Type B pancreatic cell (in vitro differentiated cells): ENCODE results near the gene RBM19. TPM values are rescaled to one million over a fixed set of nuclear protein-coding genes. Genes with fewer than 3 reads are reported as not detected.

Experiments used
- DNase-seq: peaks from one replicate; pipeline ENCODE4 v3.0.0; 2021; ENCODE audit warnings: mixed read lengths; ENCODE audit not compliant: unreplicated experiment; ENCODE audit errors: extremely low spot score
- H3K27ac Mint-ChIP-seq: 2 replicates; pipeline ENCODE4 v1.8.0; 2021; ENCODE audit warnings: mild to moderate bottlenecking, mixed read lengths
- H3K27me3 Mint-ChIP-seq: 2 replicates; pipeline ENCODE4 v1.8.0; 2021; ENCODE audit warnings: mixed read lengths
- H3K36me3 Mint-ChIP-seq: 2 replicates; pipeline ENCODE4 v1.8.0; 2021; ENCODE audit warnings: mixed read lengths
- H3K4me1 Mint-ChIP-seq: one replicate; pipeline ENCODE4 v1.8.0; 2021; ENCODE audit warnings: mixed read lengths; ENCODE audit not compliant: unreplicated experiment
- H3K4me3 Mint-ChIP-seq: 2 replicates; pipeline ENCODE4 v1.8.0; 2021; ENCODE audit warnings: mild to moderate bottlenecking, mixed read lengths
- H3K9me3 Mint-ChIP-seq: 2 replicates; pipeline ENCODE4 v1.8.0; 2021; ENCODE audit warnings: mixed read lengths
- CTCF ChIP-seq: fragments of 200-600 bp; sonication (generic); conservative IDR thresholded peaks from 2 replicates; pipeline ENCODE4 v1.5.0; 2021; ENCODE audit warnings: antibody characterized with exemption, mild to moderate bottlenecking
- total RNA-seq: library from RNA; stranded (reverse); gene quantifications from 2 replicates; pipeline ENCODE4 v1.2.1, GENCODE V29; 2021; ENCODE audit warnings: low replicate concordance

The RBM19 gene
- total RNA-seq, 1 donor from 2014 or later: 37.8 TPM

GRCh38 chr12:113786107-113786506 lies 180.0 kb downstream of the RBM19 start:
- no peak for TF ChIP-seq CTCF
- H3K27ac Mint-ChIP-seq: no peak overlapping the region
- H3K4me3 Mint-ChIP-seq: no peak overlapping the region
- no peaks in the 10 kb centered on the region for H3K9me3 Mint-ChIP-seq
- H3K36me3 Mint-ChIP-seq: no peaks in the 10 kb centered on the region
- H3K27me3 Mint-ChIP-seq: peaks cover 56% of the 10 kb centered on the region
- DNase-seq: no peak
- peaks cover 23% of the 10 kb centered on the region for H3K4me1 Mint-ChIP-seq

GRCh38 chr12:113783811-113784210 lies 182.3 kb downstream of the RBM19 start:
- Mint-ChIP-seq H3K27me3 (peaks cover 48% of the 10 kb centered on the region), H3K27ac (no peak overlapping the region), H3K36me3 (no peaks in the 10 kb centered on the region), H3K4me3 (no peak overlapping the region), H3K9me3 (no peaks in the 10 kb centered on the region), H3K4me1 (peaks cover 23% of the 10 kb centered on the region)
- TF ChIP-seq CTCF: no peak
- no peak for DNase-seq

GRCh38 chr12:113782873-113783272 lies 183.3 kb downstream of the RBM19 start:
- Mint-ChIP-seq H3K4me3 (peak overlapping the region; percentile 21), H3K27me3 (peaks cover 53% of the 10 kb centered on the region), H3K4me1 (peaks cover 23% of the 10 kb centered on the region), H3K9me3 (no peaks in the 10 kb centered on the region), H3K36me3 (no peaks in the 10 kb centered on the region), H3K27ac (no peak overlapping the region)
- DNase-seq: no peak
- TF ChIP-seq CTCF: no peak

GRCh38 chr12:113781415-113782198 lies 184.5 kb downstream of the RBM19 start:
- H3K36me3 Mint-ChIP-seq: no peaks in the 10 kb centered on the region
- H3K9me3 Mint-ChIP-seq: no peaks in the 10 kb centered on the region
- DNase-seq: no peak
- H3K4me1 Mint-ChIP-seq: peaks cover 23% of the 10 kb centered on the region
- peaks cover 44% of the 10 kb centered on the region for H3K27me3 Mint-ChIP-seq
- no peak overlapping the region for H3K27ac Mint-ChIP-seq
- no peak overlapping the region for H3K4me3 Mint-ChIP-seq
- TF ChIP-seq CTCF: no peak

- Mint-ChIP-seq H3K36me3 (no peaks in the 10 kb centered on the region), H3K4me3 (no peak overlapping the region), H3K4me1 (peaks cover 23% of the 10 kb centered on the region), H3K27me3 (peaks cover 40% of the 10 kb centered on the region), H3K27ac (no peak overlapping the region), H3K9me3 (no peaks in the 10 kb centered on the region)
- no peak for DNase-seq
- no peak for TF ChIP-seq CTCF
Observed at GRCh38 chr12:113779774-113780173, 186.4 kb downstream of the RBM19 start.
